Upper lobe of left lung (tissue), 4 donors: Measurements from ENCODE around the gene THOC6.

Experiments used
- CTCF ChIP-seq, 6 experiments: fragments of 450-650 bp in 4 of 6; fragments of 200-600 bp in 2 of 6; sonication (generic) in 2 of 6; IDR thresholded peaks; one replicate each; pipeline ENCODE4 v1.5.1; 2016 to 2019; ENCODE audit warnings: antibody characterized with exemption in 6 of 6
- EP300 ChIP-seq, 4 donors: sonication (generic); formaldehyde crosslinking; IDR thresholded peaks; one replicate each; pipeline ENCODE4 v1.5.1; 2017; ENCODE audit warnings: antibody characterized with exemption in 4 of 4, control low read depth in 2 of 4
- POLR2A ChIP-seq, 4 donors: fragments of 450-650 bp; IDR thresholded peaks; one replicate each; pipeline ENCODE4 v1.5.1; 2016 to 2017; ENCODE audit warnings: antibody characterized with exemption in 4 of 4, mild to moderate bottlenecking in 2 of 4

GRCh38 chr16:3063625-3064386, 40.0 kb downstream of the THOC6 start:
- no peak for TF ChIP-seq CTCF (IDR thresholded peaks at IDR 0.05)
- TF ChIP-seq POLR2A (IDR thresholded peaks at IDR 0.05), result no peak
- no peak for TF ChIP-seq EP300 (IDR thresholded peaks at IDR 0.05)
